GM12878 (cell line): Measurements from ENCODE around the gene HSD17B1. TPM values are rescaled to one million over a fixed set of nuclear protein-coding genes. Genes with fewer than 3 reads are reported as not detected.

Experiments
- ATAC-seq: fragments of 200-7000 bp; cut with Tn5 transposase; 3 replicates; pipeline ENCODE4 v1.9.1; 2020; ENCODE audit warnings: mild to moderate bottlenecking, moderate library complexity
- BruUV-seq: library from RNA; stranded (reverse); fragments of 400-500 nt; replicated peaks from 2 replicates; lab custom pipeline; 2021; lab: Mats Ljungman, UMichigan
- CTCF ChIA-PET: fragments of 300-600 bp; sonication (Branson Sonifier 250); formaldehyde crosslinking; extraction: SDS; loops from one replicate; lab custom pipeline; 2021; ENCODE audit warnings: inconsistent platforms; lab: Yijun Ruan, JAX
- POLR2A ChIA-PET: fragments of 350-600 bp; formaldehyde crosslinking; extraction: SDS; loops from one replicate; lab custom pipeline; 2021; ENCODE audit warnings: inconsistent platforms; lab: Charles Lee
- RAD21 ChIA-PET: fragments of 300-600 bp; sonication (Branson Sonifier 250); formaldehyde crosslinking; loops from one replicate; lab custom pipeline; 2023; ENCODE audit warnings: antibody characterized with exemption; ENCODE audit not compliant: unreplicated experiment; lab: Charles Lee
- SMC1A ChIA-PET: fragments of 300-600 bp; sonication (Branson Sonifier 250); formaldehyde crosslinking; loops from one replicate; lab custom pipeline; 2023; ENCODE audit not compliant: unreplicated experiment, uncharacterized antibody; lab: Charles Lee
- DNase-seq: peaks from one replicate; pipeline ENCODE4 v3.0.0-alpha.2; 2011; ENCODE audit warnings: low read depth, low spot score
- FAIRE-seq: peaks from 3 replicates; lab custom pipeline; 2011; peaks lifted over from hg19 to GRCh38; lab: Jason Lieb, UNC
- H2AFZ ChIP-seq: 2 replicates; pipeline ENCODE4 v1.6.0; 2011; ENCODE audit warnings: low read depth, low read length, control low read depth; ENCODE audit not compliant: control insufficient read depth
- H3K27ac ChIP-seq: 2 replicates; pipeline ENCODE4 v1.5.1; 2011; ENCODE audit warnings: control low read depth; ENCODE audit not compliant: control insufficient read depth, insufficient read depth
- H3K27me3 ChIP-seq, 2 experiments: replicated peaks in 1 of 2; 2 replicates each; pipeline versions ENCODE4 v1.6.0 to v1.6.1; 2011; ENCODE audit warnings: low read length in 1 of 2; ENCODE audit not compliant: control insufficient read depth in 2 of 2, insufficient read depth in 2 of 2
- H3K36me3 ChIP-seq, 2 experiments: 2 replicates each; pipeline ENCODE4 v1.5.1; 2011; ENCODE audit warnings: low read length in 1 of 2; ENCODE audit not compliant: control insufficient read depth in 2 of 2, insufficient read depth in 2 of 2
- H3K4me1 ChIP-seq: 2 replicates; pipeline ENCODE4 v1.6.1; 2011; ENCODE audit warnings: mild to moderate bottlenecking, low read length, moderate library complexity, mixed read lengths; ENCODE audit not compliant: control insufficient read depth, insufficient read depth
- H3K4me2 ChIP-seq: 2 replicates; pipeline ENCODE4 v1.6.0; 2011; ENCODE audit warnings: control low read depth; ENCODE audit not compliant: control insufficient read depth, insufficient read depth
- H3K4me3 ChIP-seq: fragments of 200-600 bp; sonication (generic); 2 replicates; pipeline ENCODE4 v1.5.1; 2016
- H3K79me2 ChIP-seq: 2 replicates; pipeline ENCODE4 v1.6.0; 2011; ENCODE audit warnings: low read length; ENCODE audit not compliant: control insufficient read depth, insufficient read depth
- H3K9ac ChIP-seq: 2 replicates; pipeline ENCODE4 v1.8.0; 2011; ENCODE audit warnings: low read length, control low read depth, mixed read lengths; ENCODE audit not compliant: control insufficient read depth, insufficient read depth
- H3K9me3 ChIP-seq: replicated peaks from 3 replicates; pipeline ENCODE4 v1.5.1; 2011; ENCODE audit warnings: mild to moderate bottlenecking, low read length; ENCODE audit not compliant: control insufficient read depth, insufficient read depth
- H4K20me1 ChIP-seq: 2 replicates; pipeline ENCODE4 v1.6.0; 2011; ENCODE audit not compliant: control insufficient read depth, insufficient read depth
- IKZF1 ChIP-seq: fragments of 450-650 bp; conservative IDR thresholded peaks from 2 replicates; pipeline ENCODE4 v1.6.1; 2017; ENCODE audit warnings: antibody characterized with exemption, mild to moderate bottlenecking
- RAD21 ChIP-seq: IDR thresholded peaks from 2 replicates; pipeline ENCODE4 v1.6.1; 2011; ENCODE audit warnings: mild to moderate bottlenecking, low read depth, low read length, moderate library complexity; ENCODE audit not compliant: insufficient read depth
- SMAD1 ChIP-seq: fragments of 450-650 bp; IDR thresholded peaks from 2 replicates; pipeline ENCODE4 v1.6.1; 2018; ENCODE audit warnings: mild to moderate bottlenecking, low read depth; ENCODE audit not compliant: partially characterized antibody
- WGBS: methylation state at CpG from one replicate; pipeline ENCODE4 v1.1.6; 2016; ENCODE audit warnings: low lambda C conversion rate; ENCODE audit not compliant: insufficient replicate concordance, insufficient coverage; ENCODE audit errors: missing lambda C conversion rate; 5-methylcytosine and 5-hydroxymethylcytosine counted together
- in situ Hi-C: fragments of 300-500 bp; cut with MboI; formaldehyde crosslinking; loops from 9 replicates; pipeline ENCODE4 v1.14.3; 2018; ENCODE audit warnings: mixed read lengths
- intact Hi-C: fragments of 100-400 bp; cut with micrococcal nuclease; formaldehyde crosslinking; loops from one replicate; pipeline ENCODE4 v1.14.2; 2022; ENCODE audit not compliant: unreplicated experiment
- polyA plus RNA-seq, 11 experiments: library from polyadenylated mRNA; depleted of rRNA in 4 of 11; unstranded in 6 of 11; stranded (reverse) in 5 of 11; fragments of >200 nt; fragmentation: Nextera tagmentation in 4 of 11; fragmentation: Illumina TruSeq in 1 of 11; extraction: Ambion mirVana in 4 of 11; extraction: Trizol in 1 of 11; gene quantifications; 1 replicate in 1 of 11; 2 replicates in 10 of 11; pipeline versions ENCODE4 v1.2.1 to v1.2.3, GENCODE V29; 2011 to 2016; ENCODE audit warnings: inconsistent platforms in 2 of 11, missing spikeins in 2 of 11, low read depth in 1 of 11
- total RNA-seq, 4 experiments: library from RNA; depleted of rRNA in 3 of 4; stranded (reverse); fragments of >200 nt in 3 of 4; fragmentation: Illumina TruSeq in 1 of 4; extraction: Trizol in 1 of 4; gene quantifications; 2 replicates each; pipeline versions ENCODE4 v1.2.1 to v1.2.3, GENCODE V29; 2013 to 2021
- TF ChIP-seq, protein P1 (sequence below): fragments of 450-650 bp; IDR thresholded peaks from 2 replicates; pipeline ENCODE4 v1.6.1; 2017; ENCODE audit warnings: mild to moderate bottlenecking, moderate library complexity
- TF ChIP-seq, protein P2 (sequence below): IDR thresholded peaks from 2 replicates; pipeline ENCODE4 v1.6.1; 2011; ENCODE audit warnings: borderline replicate concordance, low read depth, mild to moderate bottlenecking, moderate library complexity, mixed read lengths, low read length; ENCODE audit not compliant: insufficient read depth; ENCODE audit errors: extremely low read length

HSD17B1 gene
- total and polyA plus RNA-seq, 10 of the 15 experiments (the other 5 are each of a cell fraction or from before 2014, with no cell fraction given), result 0.15 to 1.1 (median 0.42) TPM

DNA sequence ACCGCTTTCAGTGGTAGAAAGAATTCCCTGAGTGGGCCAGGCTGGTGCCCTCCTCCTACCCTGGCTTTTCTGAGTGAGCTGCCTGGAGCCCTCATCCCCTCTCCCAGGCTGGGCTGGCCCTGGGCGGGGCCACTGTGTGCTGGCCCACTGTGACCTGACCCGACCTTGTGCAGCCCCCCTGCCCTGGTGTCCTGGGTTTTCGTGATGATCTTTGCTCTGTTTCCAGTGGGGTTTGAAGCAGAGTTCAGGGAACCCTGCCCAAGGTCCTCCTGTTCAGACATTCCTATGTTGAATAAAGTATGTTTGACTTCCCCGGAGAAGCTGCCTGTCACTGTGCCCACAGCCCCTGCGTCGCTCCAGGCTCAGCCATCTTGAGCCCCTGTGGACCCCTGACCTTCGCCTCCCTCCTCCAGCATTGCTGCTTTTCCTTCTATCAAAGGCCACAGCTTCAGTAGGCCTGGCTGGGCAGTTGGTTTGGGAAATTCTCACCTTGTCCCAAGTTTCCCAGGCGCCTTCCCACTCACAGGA, 30.4 kb upstream of the HSD17B1 start:
- Histone ChIP-seq H3K4me2 (no peak overlapping the region), H3K4me3 (no peak overlapping the region), H3K9ac (no peak overlapping the region), H3K27me3 (no peaks in the 10 kb centered on the region), H3K9me3 (no peaks in the 10 kb centered on the region), H4K20me1 (no peaks in the 10 kb centered on the region; the same call in 1 of the 2 replicates), H3K36me3 (peaks cover 4 to 6% of the 10 kb centered on the region in 2 experiments; a peak in 3 of 4 replicates), H2AFZ (no peak overlapping the region), H3K4me1 (peaks cover 2% of the 10 kb centered on the region; the same call in 1 of the 2 replicates), H3K79me2 (no peaks in the 10 kb centered on the region), H3K27ac (no peak overlapping the region)
- TF ChIP-seq, protein P1, sequence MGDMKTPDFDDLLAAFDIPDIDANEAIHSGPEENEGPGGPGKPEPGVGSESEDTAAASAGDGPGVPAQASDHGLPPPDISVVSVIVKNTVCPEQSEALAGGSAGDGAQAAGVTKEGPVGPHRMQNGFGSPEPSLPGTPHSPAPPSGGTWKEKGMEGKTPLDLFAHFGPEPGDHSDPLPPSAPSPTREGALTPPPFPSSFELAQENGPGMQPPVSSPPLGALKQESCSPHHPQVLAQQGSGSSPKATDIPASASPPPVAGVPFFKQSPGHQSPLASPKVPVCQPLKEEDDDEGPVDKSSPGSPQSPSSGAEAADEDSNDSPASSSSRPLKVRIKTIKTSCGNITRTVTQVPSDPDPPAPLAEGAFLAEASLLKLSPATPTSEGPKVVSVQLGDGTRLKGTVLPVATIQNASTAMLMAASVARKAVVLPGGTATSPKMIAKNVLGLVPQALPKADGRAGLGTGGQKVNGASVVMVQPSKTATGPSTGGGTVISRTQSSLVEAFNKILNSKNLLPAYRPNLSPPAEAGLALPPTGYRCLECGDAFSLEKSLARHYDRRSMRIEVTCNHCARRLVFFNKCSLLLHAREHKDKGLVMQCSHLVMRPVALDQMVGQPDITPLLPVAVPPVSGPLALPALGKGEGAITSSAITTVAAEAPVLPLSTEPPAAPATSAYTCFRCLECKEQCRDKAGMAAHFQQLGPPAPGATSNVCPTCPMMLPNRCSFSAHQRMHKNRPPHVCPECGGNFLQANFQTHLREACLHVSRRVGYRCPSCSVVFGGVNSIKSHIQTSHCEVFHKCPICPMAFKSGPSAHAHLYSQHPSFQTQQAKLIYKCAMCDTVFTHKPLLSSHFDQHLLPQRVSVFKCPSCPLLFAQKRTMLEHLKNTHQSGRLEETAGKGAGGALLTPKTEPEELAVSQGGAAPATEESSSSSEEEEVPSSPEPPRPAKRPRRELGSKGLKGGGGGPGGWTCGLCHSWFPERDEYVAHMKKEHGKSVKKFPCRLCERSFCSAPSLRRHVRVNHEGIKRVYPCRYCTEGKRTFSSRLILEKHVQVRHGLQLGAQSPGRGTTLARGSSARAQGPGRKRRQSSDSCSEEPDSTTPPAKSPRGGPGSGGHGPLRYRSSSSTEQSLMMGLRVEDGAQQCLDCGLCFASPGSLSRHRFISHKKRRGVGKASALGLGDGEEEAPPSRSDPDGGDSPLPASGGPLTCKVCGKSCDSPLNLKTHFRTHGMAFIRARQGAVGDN, result no peak
- TF ChIP-seq IKZF1 (no peak), RAD21 (no peak), SMAD1 (no peak)
- TF ChIP-seq, protein P2, sequence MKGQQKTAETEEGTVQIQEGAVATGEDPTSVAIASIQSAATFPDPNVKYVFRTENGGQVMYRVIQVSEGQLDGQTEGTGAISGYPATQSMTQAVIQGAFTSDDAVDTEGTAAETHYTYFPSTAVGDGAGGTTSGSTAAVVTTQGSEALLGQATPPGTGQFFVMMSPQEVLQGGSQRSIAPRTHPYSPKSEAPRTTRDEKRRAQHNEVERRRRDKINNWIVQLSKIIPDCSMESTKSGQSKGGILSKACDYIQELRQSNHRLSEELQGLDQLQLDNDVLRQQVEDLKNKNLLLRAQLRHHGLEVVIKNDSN, result no peak
- ChIA-PET SMC1A (no interaction called here), POLR2A (no interaction called here), RAD21 (no interaction called here), CTCF (interaction anchor here (1.4 kb wide), 1 partner anchor 119 kb away, joined by 4 read pairs; no protein-coding TSS in a partner anchor)
- no peak for DNase-seq
- FAIRE-seq, result no peak
- no TSS peak for BruUV-seq
- intact Hi-C loops (no loop called here), in situ Hi-C loops (loop anchor here (5.0 kb wide), 1 partner anchor 90 kb away; no protein-coding TSS in a partner anchor)
- 86% methylated on average over 9 of the region's 9 CpGs for WGBS
- ATAC-seq, result no peak
